HepG2 (cell line): ENCODE results near the gene APOL5. TPM values are rescaled to one million over a fixed set of nuclear protein-coding genes. Genes with fewer than 3 reads are reported as not detected.
"Not testable (repeated sequence)": the region's sequence is repeated elsewhere in the genome, so short reads cannot be mapped to it uniquely, and the experiment has no call there.

ENCODE experiments used
- ATAC-seq: fragments of 200-7000 bp; cut with Tn5 transposase; 3 replicates; pipeline ENCODE4 v1.9.1; 2020; ENCODE audit warnings: mild to moderate bottlenecking, moderate library complexity
- BruUV-seq: library from RNA; stranded (reverse); fragments of 400-500 nt; replicated peaks from 2 replicates; lab custom pipeline; 2021; lab: Mats Ljungman, UMichigan
- CTCF ChIA-PET: fragments of 300-600 bp; formaldehyde crosslinking; extraction: SDS; loops from one replicate; lab custom pipeline; 2021; ENCODE audit warnings: low total read pairs, inconsistent platforms, low intra/inter-chr PET ratio; lab: Yijun Ruan, JAX
- POLR2A ChIA-PET: fragments of 350-600 bp; sonication (Branson Sonifier 250); formaldehyde crosslinking; loops from one replicate; lab custom pipeline; 2020; ENCODE audit warnings: antibody characterized with exemption, inconsistent platforms; lab: Yijun Ruan, JAX
- DNase-seq: peaks from one replicate; pipeline ENCODE4 v3.0.0-alpha.2; 2015; ENCODE audit warnings: low spot score
- FAIRE-seq: peaks from 3 replicates; lab custom pipeline; 2011; peaks lifted over from hg19 to GRCh38; lab: Jason Lieb, UNC
- H2AFZ ChIP-seq: one replicate; pipeline ENCODE4 v1.6.1; 2011; ENCODE audit warnings: low read length, inconsistent platforms
- H3K27ac ChIP-seq: fragments of 300-600 bp; 3 replicates; pipeline ENCODE4 v1.8.0; 2011; ENCODE audit warnings: mixed run types, mild to moderate bottlenecking, mixed read lengths, low read length, inconsistent platforms; ENCODE audit not compliant: insufficient read depth; ENCODE audit errors: extremely low read length
- H3K27me3 ChIP-seq, 2 experiments: fragments of 200-600 bp in 1 of 2; 2 replicates in 1 of 2; 3 replicates in 1 of 2; pipeline versions ENCODE4 v1.6.0 to v1.8.0; 2011; ENCODE audit warnings: low read length in 2 of 2, mild to moderate bottlenecking in 2 of 2, moderate library complexity in 2 of 2, inconsistent platforms in 1 of 2; ENCODE audit not compliant: insufficient read depth in 2 of 2, control insufficient read depth in 1 of 2
- H3K36me3 ChIP-seq, 2 experiments: fragments of 200-600 bp in 1 of 2; replicated peaks in 1 of 2; 2 replicates in 1 of 2; 3 replicates in 1 of 2; pipeline versions ENCODE4 v1.5.1 to v1.8.0; 2011; ENCODE audit warnings: low read length in 2 of 2, inconsistent platforms in 1 of 2; ENCODE audit not compliant: insufficient read depth in 2 of 2, control insufficient read depth in 1 of 2
- H3K4me1 ChIP-seq: 2 replicates; pipeline ENCODE4 v1.5.1; 2012; ENCODE audit warnings: low read length, inconsistent platforms; ENCODE audit not compliant: insufficient read depth
- H3K4me2 ChIP-seq: 2 replicates; pipeline ENCODE4 v1.6.0; 2011; ENCODE audit warnings: low read depth, low read length, inconsistent platforms
- H3K4me3 ChIP-seq, 3 experiments: fragments of 200-600 bp in 1 of 3; sonication (generic), shearing (Covaris generic) in 1 of 3; replicated peaks in 1 of 3; 2 replicates each; pipeline ENCODE4 v1.5.1; 2011 to 2016; ENCODE audit warnings: low read length in 3 of 3, inconsistent platforms in 2 of 3, low read depth in 2 of 3, mild to moderate bottlenecking in 2 of 3, control low read depth in 1 of 3, mixed read lengths in 1 of 3; ENCODE audit not compliant: insufficient read depth in 1 of 3
- H3K79me2 ChIP-seq: one replicate; pipeline ENCODE4 v1.6.1; 2011; ENCODE audit warnings: low read length, inconsistent platforms; ENCODE audit not compliant: insufficient read depth
- H3K9ac ChIP-seq: 2 replicates; pipeline ENCODE4 v1.6.0; 2011; ENCODE audit warnings: mild to moderate bottlenecking, low read depth, low read length, inconsistent platforms; ENCODE audit not compliant: insufficient read depth
- H3K9me3 ChIP-seq: 2 replicates; pipeline ENCODE4 v1.5.1; 2012; ENCODE audit warnings: mild to moderate bottlenecking, low read length
- H4K20me1 ChIP-seq: 2 replicates; pipeline ENCODE4 v1.6.0; 2011; ENCODE audit warnings: inconsistent platforms, mild to moderate bottlenecking, low read length, moderate library complexity; ENCODE audit not compliant: insufficient read depth
- DZIP1 ChIP-seq: sonication (generic); formaldehyde crosslinking; IDR thresholded peaks from 2 replicates; pipeline ENCODE4 v1.5.0; 2020; ENCODE audit warnings: mild to moderate bottlenecking, missing genetic modification reagents
- ELF1 ChIP-seq: sonication (generic); formaldehyde crosslinking; IDR thresholded peaks from 2 replicates; pipeline ENCODE4 v1.4.0; 2020; ENCODE audit warnings: missing genetic modification reagents
- ETV6 ChIP-seq: sonication (generic); formaldehyde crosslinking; conservative IDR thresholded peaks from 2 replicates; pipeline ENCODE4 v1.4.0; 2020; ENCODE audit warnings: missing genetic modification reagents
- ISX ChIP-seq: sonication (generic); formaldehyde crosslinking; conservative IDR thresholded peaks from 2 replicates; pipeline ENCODE4 v1.5.0; 2020; ENCODE audit warnings: missing genetic modification reagents
- PAX8 ChIP-seq: sonication (generic); formaldehyde crosslinking; IDR thresholded peaks from 2 replicates; pipeline ENCODE4 v1.8.0; 2022; ENCODE audit warnings: mild to moderate bottlenecking, missing genetic modification reagents, borderline replicate concordance
- ZFP91 ChIP-seq: sonication (generic); formaldehyde crosslinking; IDR thresholded peaks from 2 replicates; pipeline ENCODE4 v1.9.0; 2022; ENCODE audit warnings: missing genetic modification reagents, mild to moderate bottlenecking, borderline replicate concordance
- ZMYM3 ChIP-seq: sonication (generic); formaldehyde crosslinking; IDR thresholded peaks from 2 replicates; pipeline ENCODE4 v1.5.1; 2020; ENCODE audit warnings: mild to moderate bottlenecking, missing genetic modification reagents
- WGBS: methylation state at CpG from one replicate; pipeline ENCODE4 v1.1.6; 2017; ENCODE audit warnings: low lambda C conversion rate; 5-methylcytosine and 5-hydroxymethylcytosine counted together
- in situ Hi-C: cut with HindIII; loops from 2 replicates; pipeline ENCODE4 v1.10.0; 2017; ENCODE audit warnings: low pct_unique_long_range_greater_than_20kb; ENCODE audit not compliant: extremely low pct_ligation_motif_present
- intact Hi-C: fragments of 100-400 bp; cut with micrococcal nuclease; formaldehyde crosslinking; loops from one replicate; pipeline ENCODE4 v1.10.0; 2022; ENCODE audit not compliant: unreplicated experiment
- polyA plus RNA-seq, 8 experiments: library from polyadenylated mRNA; depleted of rRNA in 3 of 8; stranded (reverse) in 7 of 8; unstranded in 1 of 8; fragments of >200 nt; fragmentation: Illumina TruSeq in 4 of 8; extraction: Trizol in 4 of 8; gene quantifications; 2 replicates each; pipeline versions ENCODE4 v1.2.1 to v1.2.3, GENCODE V29; 2011 to 2016; ENCODE audit warnings: low read depth in 4 of 8, missing spikeins in 1 of 8, mixed read lengths in 1 of 8; ENCODE audit not compliant: insufficient read depth in 1 of 8
- total RNA-seq, 5 experiments: library from RNA; depleted of rRNA; stranded (reverse); fragments of >200 nt; fragmentation: Illumina TruSeq; extraction: Trizol; gene quantifications; 2 replicates each; pipeline ENCODE4 v1.2.3, GENCODE V29; 2016; ENCODE audit warnings: low read depth in 1 of 5
- TF ChIP-seq, protein P1 (sequence below), 2 experiments: sonication (generic) in 1 of 2; formaldehyde crosslinking in 1 of 2; IDR thresholded peaks; 2 replicates each; pipeline versions ENCODE4 v1.5.1 to v1.6.1; 2011 to 2020; ENCODE audit warnings: borderline replicate concordance in 1 of 2, low read depth in 1 of 2, low read length in 1 of 2, mild to moderate bottlenecking in 1 of 2, missing genetic modification reagents in 1 of 2, moderate library complexity in 1 of 2

APOL5 gene
- total and polyA plus RNA-seq, 2 of the 13 experiments (the other 11 are each of a cell fraction or from before 2014, with no cell fraction given): not detected

- H4K20me1 ChIP-seq, H3K4me2 ChIP-seq, H2AFZ ChIP-seq, FAIRE-seq, POLR2A ChIA-PET, H3K36me3 ChIP-seq, intact Hi-C loops, CTCF ChIA-PET, ATAC-seq, DNase-seq, H3K4me3 ChIP-seq, H3K27ac ChIP-seq, BruUV-seq, H3K9ac ChIP-seq, H3K9me3 ChIP-seq, H3K4me1 ChIP-seq, H3K27me3 ChIP-seq, H3K79me2 ChIP-seq, in situ Hi-C loops: not testable (repeated sequence)
- 0% methylated on average over 1 of the region's 1 CpG for WGBS
Observed at GRCh38 chr22:35676065-35676464, 41.6 kb upstream of the APOL5 start.

DNA sequence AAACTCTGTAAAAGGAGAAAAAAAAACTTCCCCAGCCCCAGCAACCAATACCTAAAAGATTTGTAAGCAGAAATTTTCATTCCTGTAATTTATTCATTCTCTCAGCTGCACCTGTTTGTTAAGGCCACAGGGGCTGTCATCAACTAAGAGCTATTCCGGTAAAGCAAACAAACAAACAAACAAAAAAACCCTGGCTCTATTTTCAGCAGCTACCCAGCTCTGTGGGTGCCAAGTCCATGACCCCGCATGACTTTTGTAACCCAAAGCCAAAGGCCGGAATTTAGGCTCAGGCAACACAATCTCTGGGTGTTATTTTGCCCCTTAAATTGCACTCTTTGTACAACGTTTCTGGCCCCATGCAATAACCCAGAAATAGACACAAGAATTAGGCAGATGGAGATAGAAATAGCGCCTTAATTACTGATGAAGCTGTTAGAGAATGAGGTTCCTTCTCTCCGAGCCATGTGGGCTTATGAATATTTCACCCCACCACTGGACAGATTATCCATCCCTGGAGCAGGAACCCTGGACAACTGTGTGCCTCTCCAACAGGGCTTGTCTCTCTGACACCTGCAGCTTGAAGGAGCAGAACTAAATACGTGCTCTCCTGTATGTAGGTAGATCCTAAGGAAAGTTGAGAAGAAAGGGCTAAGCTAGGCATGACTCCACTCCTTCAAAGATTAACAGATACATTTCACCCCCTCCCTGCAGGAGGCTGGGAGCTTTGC lies 40.0 kb upstream of the APOL5 start:
- Histone ChIP-seq H3K4me3 (no peak overlapping the region), H3K4me1 (peaks cover 6% of the 10 kb centered on the region; the same call in 1 of the 2 replicates), H3K9ac (no peak overlapping the region), H3K27me3 (no peaks in the 10 kb centered on the region), H3K4me2 (no peak overlapping the region), H3K79me2 (no peaks in the 10 kb centered on the region), H3K9me3 (0 out of 2 replicates have a peak, but pooled peaks cover 5% of the 10 kb centered on the region), H4K20me1 (no peaks in the 10 kb centered on the region), H2AFZ (no peak overlapping the region), H3K36me3 (no peaks in the 10 kb centered on the region), H3K27ac (no peak overlapping the region)
- in situ Hi-C loops (no loop called here), intact Hi-C loops (no loop called here)
- no peak for ATAC-seq
- CTCF ChIA-PET: no interaction called here
- 30% methylated on average over 7 of the region's 7 CpGs for WGBS
- POLR2A ChIA-PET: no interaction called here
- no peak for DNase-seq
- BruUV-seq: no TSS peak
- no peak for FAIRE-seq
- TF ChIP-seq, protein P1, sequence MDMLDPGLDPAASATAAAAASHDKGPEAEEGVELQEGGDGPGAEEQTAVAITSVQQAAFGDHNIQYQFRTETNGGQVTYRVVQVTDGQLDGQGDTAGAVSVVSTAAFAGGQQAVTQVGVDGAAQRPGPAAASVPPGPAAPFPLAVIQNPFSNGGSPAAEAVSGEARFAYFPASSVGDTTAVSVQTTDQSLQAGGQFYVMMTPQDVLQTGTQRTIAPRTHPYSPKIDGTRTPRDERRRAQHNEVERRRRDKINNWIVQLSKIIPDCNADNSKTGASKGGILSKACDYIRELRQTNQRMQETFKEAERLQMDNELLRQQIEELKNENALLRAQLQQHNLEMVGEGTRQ (IDR thresholded peaks at IDR 0.05; ENCODE audit: low read depth, low read length): no peak
- TF ChIP-seq, protein P1 (CRISPR knock-in tag; IDR thresholded peaks at IDR 0.05; ENCODE audit: borderline replicate concordance): no peak
- TF ChIP-seq ISX (no peak), ELF1 (CRISPR knock-in tag) (no peak), PAX8 (no peak), ZFP91 (no peak), ETV6 (CRISPR knock-in tag) (no peak), DZIP1 (CRISPR knock-in tag) (no peak), ZMYM3 (CRISPR knock-in tag) (no peak)
